K562 treated with DMSO at 1 percent for 24 hours (cell line): ENCODE measurements around the gene UGT1A5. TPM values are rescaled to one million over a fixed set of nuclear protein-coding genes. Genes with fewer than 3 reads are reported as not detected.

Experiments used
- total RNA-seq: library from RNA; unstranded; fragments of 300-600 nt; gene quantifications from 2 replicates; pipeline ENCODE4 v1.2.3, GENCODE V29; 2022; ENCODE audit warnings: low read depth; ENCODE audit not compliant: insufficient read depth

Gene UGT1A5
- total RNA-seq: not detected in 2 replicates

GRCh38 chr2:233712611-233713261, at the start of gene UGT1A5:
UGT1A5 (plus strand) TSS chr2:233712907; CDS start chr2:233712992, 85 bp downstream.

GRCh38 chr2:233671290-233672161, 41.2 kb upstream of the UGT1A5 start, which contains the start of gene UGT1A9:
UGT1A9 (plus strand) TSS chr2:233671898; CDS start chr2:233671935, 37 bp downstream.

GRCh38 chr2:233681521-233682099, 31.1 kb upstream of the UGT1A5 start, which contains the start of gene UGT1A7:
UGT1A7 (plus strand) TSS chr2:233681901; CDS start chr2:233681938, 37 bp downstream.

GRCh38 chr2:233692648-233693047, 20.1 kb upstream of the UGT1A5 start, which contains the start of gene UGT1A6:
UGT1A6 (plus strand) TSS chr2:233692890; CDS start chr2:233693005, 115 bp downstream.

GRCh38 chr2:233718552-233718951, 5.8 kb downstream of the UGT1A5 start, which contains the start of gene UGT1A4:
UGT1A4 (plus strand) TSS chr2:233718736; CDS start chr2:233718821, 85 bp downstream.

GRCh38 chr2:233728723-233729301, 16.1 kb downstream of the UGT1A5 start, which contains the start of gene UGT1A3:
UGT1A3 (plus strand) TSS chr2:233729042; CDS start chr2:233729127, 85 bp downstream.

GRCh38 chr2:233760043-233760442, 47.3 kb downstream of the UGT1A5 start, which contains the start of gene UGT1A1:
UGT1A1 (plus strand) TSS chr2:233760270; CDS start chr2:233760288, 18 bp downstream.

GRCh38 chr2:233778030-233778429, 65.3 kb downstream of the UGT1A5 start, which contains the start of gene MROH2A:
MROH2A (plus strand) TSS chr2:233778330; CDS start chr2:233779359, 1,029 bp downstream.

Other genes with a start within 250 kb of the UGT1A5 start
- 13.7 and 17.3 TPM in 2 replicates for gene USP40, start 146.1 kb upstream of the UGT1A5 start, total RNA-seq
- not detected in 2 replicates for gene UGT1A8, start 95.3 kb upstream of the UGT1A5 start, total RNA-seq
- not detected in 2 replicates for gene UGT1A10, start 76.5 kb upstream of the UGT1A5 start, total RNA-seq
- gene UGT1A9, start 41.0 kb upstream of the UGT1A5 start, total RNA-seq: not detected in 2 replicates
- gene UGT1A7, start 31.0 kb upstream of the UGT1A5 start, total RNA-seq: not detected in 2 replicates
- not detected in 2 replicates for gene UGT1A6, start 20.0 kb upstream of the UGT1A5 start, total RNA-seq
- gene UGT1A4, start 5.8 kb downstream of the UGT1A5 start, total RNA-seq: not detected in 2 replicates
- not detected in 2 replicates for gene UGT1A3, start 16.1 kb downstream of the UGT1A5 start, total RNA-seq
- not detected in 2 replicates for gene UGT1A1, start 47.4 kb downstream of the UGT1A5 start, total RNA-seq
- gene MROH2A, start 65.4 kb downstream of the UGT1A5 start, total RNA-seq: not detected in 2 replicates
- gene HJURP, start 141.6 kb downstream of the UGT1A5 start, total RNA-seq: 24.2 and 24.7 TPM in 2 replicates
- gene TRPM8, start 204.5 kb downstream of the UGT1A5 start, total RNA-seq: not detected in 2 replicates